Measurements from ENCODE around the gene NEU2. TPM values are rescaled to one million over a fixed set of nuclear protein-coding genes. Genes with fewer than 3 reads are reported as not detected.

The NEU2 gene
- total and polyA plus RNA-seq, 9 of the 15 experiments (the other 6 are each of a cell fraction or from before 2014, with no cell fraction given): not detected

DNA sequence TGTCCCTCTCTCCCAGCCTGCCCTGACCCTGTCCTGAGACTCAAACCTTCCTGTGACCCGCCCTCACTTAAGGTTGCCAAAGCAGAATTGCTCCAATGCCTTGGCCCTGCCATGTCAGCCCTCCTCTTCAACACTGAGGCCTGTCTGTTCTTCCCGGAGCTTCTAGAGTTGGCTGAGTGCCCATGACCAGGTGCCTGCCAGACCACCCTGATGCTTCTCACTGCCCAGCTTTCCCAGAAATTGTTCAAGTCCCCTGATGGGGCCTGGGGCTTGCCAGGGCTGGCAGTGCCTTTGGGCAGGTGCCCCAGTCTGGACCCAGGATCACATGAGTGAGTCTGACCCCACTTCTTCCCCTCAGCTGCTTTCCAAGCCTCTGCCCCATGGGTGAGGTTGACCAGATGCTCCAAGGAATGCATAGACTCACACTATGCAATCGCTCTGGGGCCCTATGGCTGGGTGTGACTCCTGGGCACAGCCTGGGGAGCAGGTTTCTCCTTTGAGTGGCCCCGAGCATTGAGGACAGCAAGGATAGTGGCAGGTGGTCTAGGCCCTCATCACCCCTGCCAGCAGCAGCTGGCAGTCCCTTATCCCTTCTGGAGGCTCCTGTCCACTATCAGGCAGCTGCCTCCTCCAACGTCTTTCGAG lies 24.6 kb downstream of the NEU2 start (continued):
- no peak for TF ChIP-seq ZNF778 (CRISPR knock-in tag; IDR thresholded peaks at IDR 0.05)
- no peak for TF ChIP-seq TGIF2 (CRISPR knock-in tag; IDR thresholded peaks at IDR 0.05)
- TF ChIP-seq ZNF707 (CRISPR knock-in tag; conservative IDR thresholded peaks at IDR 0.05): no peak
- TF ChIP-seq SLC30A9 (CRISPR knock-in tag; IDR thresholded peaks at IDR 0.05): no peak
- TF ChIP-seq LARP7 (IDR thresholded peaks at IDR 0.05): no peak
- TF ChIP-seq, protein P1, sequence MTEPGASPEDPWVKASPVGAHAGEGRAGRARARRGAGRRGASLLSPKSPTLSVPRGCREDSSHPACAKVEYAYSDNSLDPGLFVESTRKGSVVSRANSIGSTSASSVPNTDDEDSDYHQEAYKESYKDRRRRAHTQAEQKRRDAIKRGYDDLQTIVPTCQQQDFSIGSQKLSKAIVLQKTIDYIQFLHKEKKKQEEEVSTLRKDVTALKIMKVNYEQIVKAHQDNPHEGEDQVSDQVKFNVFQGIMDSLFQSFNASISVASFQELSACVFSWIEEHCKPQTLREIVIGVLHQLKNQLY (CRISPR knock-in tag; conservative IDR thresholded peaks at IDR 0.05): no peak
- no peak for TF ChIP-seq SNRNP70 (optimal IDR thresholded peaks at IDR 0.05; ENCODE audit: low read depth, low read length)
- TF ChIP-seq ILK (tag; IDR thresholded peaks at IDR 0.05; ENCODE audit: borderline replicate concordance, low read depth): no peak
- no peak for TF ChIP-seq ZBTB7A (IDR thresholded peaks at IDR 0.05; ENCODE audit: borderline replicate concordance, control insufficient read depth, low read depth, low read length)
- no peak for TF ChIP-seq NCOA2 (IDR thresholded peaks at IDR 0.05; ENCODE audit: partially characterized antibody in 2 of 2)
